ENCODE data around the gene ANKFY1. TPM values are rescaled to one million over a fixed set of nuclear protein-coding genes. Genes with fewer than 3 reads are reported as not detected.

ANKFY1 gene
- total and polyA plus RNA-seq, 9 of the 15 experiments (the other 6 are each of a cell fraction or from before 2014, with no cell fraction given), result 4.3 to 25.6 (median 12.2) TPM

DNA sequence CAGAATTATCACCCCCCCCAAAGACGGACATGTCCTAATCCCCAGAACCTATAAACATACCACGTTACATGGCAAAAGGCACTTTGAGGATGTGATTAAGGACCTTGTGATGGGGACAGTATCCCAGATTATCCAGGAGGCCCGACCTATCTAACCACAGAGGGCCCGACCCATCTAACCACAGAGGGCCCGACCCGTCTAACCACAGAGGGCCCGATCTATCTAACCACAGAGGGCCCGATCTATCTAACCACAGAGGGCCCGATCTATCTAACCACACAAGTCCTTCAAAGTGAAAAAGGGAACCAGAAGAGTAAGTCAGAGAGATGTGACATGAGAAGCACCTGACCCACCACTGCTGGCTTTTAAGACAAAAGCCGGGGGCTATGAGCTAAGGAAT, 56.8 kb downstream of the ANKFY1 start (continued):
- TF ChIP-seq, protein P1, sequence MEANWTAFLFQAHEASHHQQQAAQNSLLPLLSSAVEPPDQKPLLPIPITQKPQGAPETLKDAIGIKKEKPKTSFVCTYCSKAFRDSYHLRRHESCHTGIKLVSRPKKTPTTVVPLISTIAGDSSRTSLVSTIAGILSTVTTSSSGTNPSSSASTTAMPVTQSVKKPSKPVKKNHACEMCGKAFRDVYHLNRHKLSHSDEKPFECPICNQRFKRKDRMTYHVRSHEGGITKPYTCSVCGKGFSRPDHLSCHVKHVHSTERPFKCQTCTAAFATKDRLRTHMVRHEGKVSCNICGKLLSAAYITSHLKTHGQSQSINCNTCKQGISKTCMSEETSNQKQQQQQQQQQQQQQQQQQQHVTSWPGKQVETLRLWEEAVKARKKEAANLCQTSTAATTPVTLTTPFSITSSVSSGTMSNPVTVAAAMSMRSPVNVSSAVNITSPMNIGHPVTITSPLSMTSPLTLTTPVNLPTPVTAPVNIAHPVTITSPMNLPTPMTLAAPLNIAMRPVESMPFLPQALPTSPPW (CRISPR knock-in tag; IDR thresholded peaks at IDR 0.05), result peak; percentile 29; the same call in 1 of the 2 replicates
- TF ChIP-seq SOX6 (IDR thresholded peaks at IDR 0.05) (no peak), SLC30A9 (CRISPR knock-in tag; IDR thresholded peaks at IDR 0.05) (no peak), LEF1 (IDR thresholded peaks at IDR 0.05) (no peak), CBFB (CRISPR knock-in tag; IDR thresholded peaks at IDR 0.05) (peak; percentile 98), ZNF134 (CRISPR knock-in tag; conservative IDR thresholded peaks at IDR 0.05) (no peak), WHSC1 (IDR thresholded peaks at IDR 0.05; ENCODE audit: low read length) (no peak), HDAC6 (IDR thresholded peaks at IDR 0.05; ENCODE audit: low read depth, low read length) (no peak), PRMT5 (CRISPR knock-in tag; IDR thresholded peaks at IDR 0.05) (no peak), MAFG (tag; conservative IDR thresholded peaks at IDR 0.05) (no peak), BRF1 (IDR thresholded peaks at IDR 0.05; ENCODE audit: borderline replicate concordance, extremely low read depth, insufficient read length) (no peak), ZNF354B (CRISPR knock-in tag; IDR thresholded peaks at IDR 0.05) (no peak), TEAD4 (IDR thresholded peaks at IDR 0.05; ENCODE audit: low read length) (peak; percentile 52; the same call in 1 of the 2 replicates), TEAD4 (CRISPR knock-in tag; IDR thresholded peaks at IDR 0.05; ENCODE audit: borderline replicate concordance) (no peak), FOXP1 (CRISPR knock-in tag; IDR thresholded peaks at IDR 0.05) (no peak), ADNP (tag; IDR thresholded peaks at IDR 0.05) (no peak)
- TF ChIP-seq, protein P2, sequence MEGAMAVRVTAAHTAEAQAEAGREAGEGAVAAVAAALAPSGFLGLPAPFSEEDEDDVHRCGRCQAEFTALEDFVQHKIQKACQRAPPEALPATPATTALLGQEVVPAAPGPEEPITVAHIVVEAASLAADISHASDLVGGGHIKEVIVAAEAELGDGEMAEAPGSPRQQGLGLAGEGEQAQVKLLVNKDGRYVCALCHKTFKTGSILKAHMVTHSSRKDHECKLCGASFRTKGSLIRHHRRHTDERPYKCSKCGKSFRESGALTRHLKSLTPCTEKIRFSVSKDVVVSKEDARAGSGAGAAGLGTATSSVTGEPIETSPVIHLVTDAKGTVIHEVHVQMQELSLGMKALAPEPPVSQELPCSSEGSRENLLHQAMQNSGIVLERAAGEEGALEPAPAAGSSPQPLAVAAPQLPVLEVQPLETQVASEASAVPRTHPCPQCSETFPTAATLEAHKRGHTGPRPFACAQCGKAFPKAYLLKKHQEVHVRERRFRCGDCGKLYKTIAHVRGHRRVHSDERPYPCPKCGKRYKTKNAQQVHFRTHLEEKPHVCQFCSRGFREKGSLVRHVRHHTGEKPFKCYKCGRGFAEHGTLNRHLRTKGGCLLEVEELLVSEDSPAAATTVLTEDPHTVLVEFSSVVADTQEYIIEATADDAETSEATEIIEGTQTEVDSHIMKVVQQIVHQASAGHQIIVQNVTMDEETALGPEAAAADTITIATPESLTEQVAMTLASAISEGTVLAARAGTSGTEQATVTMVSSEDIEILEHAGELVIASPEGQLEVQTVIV (CRISPR knock-in tag; IDR thresholded peaks at IDR 0.05; ENCODE audit: borderline replicate concordance), result no peak
- TF ChIP-seq, protein P3, sequence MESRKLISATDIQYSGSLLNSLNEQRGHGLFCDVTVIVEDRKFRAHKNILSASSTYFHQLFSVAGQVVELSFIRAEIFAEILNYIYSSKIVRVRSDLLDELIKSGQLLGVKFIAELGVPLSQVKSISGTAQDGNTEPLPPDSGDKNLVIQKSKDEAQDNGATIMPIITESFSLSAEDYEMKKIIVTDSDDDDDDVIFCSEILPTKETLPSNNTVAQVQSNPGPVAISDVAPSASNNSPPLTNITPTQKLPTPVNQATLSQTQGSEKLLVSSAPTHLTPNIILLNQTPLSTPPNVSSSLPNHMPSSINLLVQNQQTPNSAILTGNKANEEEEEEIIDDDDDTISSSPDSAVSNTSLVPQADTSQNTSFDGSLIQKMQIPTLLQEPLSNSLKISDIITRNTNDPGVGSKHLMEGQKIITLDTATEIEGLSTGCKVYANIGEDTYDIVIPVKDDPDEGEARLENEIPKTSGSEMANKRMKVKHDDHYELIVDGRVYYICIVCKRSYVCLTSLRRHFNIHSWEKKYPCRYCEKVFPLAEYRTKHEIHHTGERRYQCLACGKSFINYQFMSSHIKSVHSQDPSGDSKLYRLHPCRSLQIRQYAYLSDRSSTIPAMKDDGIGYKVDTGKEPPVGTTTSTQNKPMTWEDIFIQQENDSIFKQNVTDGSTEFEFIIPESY (CRISPR knock-in tag; IDR thresholded peaks at IDR 0.05), result no peak
- TF ChIP-seq, protein P4, sequence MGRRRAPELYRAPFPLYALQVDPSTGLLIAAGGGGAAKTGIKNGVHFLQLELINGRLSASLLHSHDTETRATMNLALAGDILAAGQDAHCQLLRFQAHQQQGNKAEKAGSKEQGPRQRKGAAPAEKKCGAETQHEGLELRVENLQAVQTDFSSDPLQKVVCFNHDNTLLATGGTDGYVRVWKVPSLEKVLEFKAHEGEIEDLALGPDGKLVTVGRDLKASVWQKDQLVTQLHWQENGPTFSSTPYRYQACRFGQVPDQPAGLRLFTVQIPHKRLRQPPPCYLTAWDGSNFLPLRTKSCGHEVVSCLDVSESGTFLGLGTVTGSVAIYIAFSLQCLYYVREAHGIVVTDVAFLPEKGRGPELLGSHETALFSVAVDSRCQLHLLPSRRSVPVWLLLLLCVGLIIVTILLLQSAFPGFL (CRISPR knock-in tag; IDR thresholded peaks at IDR 0.05), result no peak
- TF ChIP-seq, protein P5, sequence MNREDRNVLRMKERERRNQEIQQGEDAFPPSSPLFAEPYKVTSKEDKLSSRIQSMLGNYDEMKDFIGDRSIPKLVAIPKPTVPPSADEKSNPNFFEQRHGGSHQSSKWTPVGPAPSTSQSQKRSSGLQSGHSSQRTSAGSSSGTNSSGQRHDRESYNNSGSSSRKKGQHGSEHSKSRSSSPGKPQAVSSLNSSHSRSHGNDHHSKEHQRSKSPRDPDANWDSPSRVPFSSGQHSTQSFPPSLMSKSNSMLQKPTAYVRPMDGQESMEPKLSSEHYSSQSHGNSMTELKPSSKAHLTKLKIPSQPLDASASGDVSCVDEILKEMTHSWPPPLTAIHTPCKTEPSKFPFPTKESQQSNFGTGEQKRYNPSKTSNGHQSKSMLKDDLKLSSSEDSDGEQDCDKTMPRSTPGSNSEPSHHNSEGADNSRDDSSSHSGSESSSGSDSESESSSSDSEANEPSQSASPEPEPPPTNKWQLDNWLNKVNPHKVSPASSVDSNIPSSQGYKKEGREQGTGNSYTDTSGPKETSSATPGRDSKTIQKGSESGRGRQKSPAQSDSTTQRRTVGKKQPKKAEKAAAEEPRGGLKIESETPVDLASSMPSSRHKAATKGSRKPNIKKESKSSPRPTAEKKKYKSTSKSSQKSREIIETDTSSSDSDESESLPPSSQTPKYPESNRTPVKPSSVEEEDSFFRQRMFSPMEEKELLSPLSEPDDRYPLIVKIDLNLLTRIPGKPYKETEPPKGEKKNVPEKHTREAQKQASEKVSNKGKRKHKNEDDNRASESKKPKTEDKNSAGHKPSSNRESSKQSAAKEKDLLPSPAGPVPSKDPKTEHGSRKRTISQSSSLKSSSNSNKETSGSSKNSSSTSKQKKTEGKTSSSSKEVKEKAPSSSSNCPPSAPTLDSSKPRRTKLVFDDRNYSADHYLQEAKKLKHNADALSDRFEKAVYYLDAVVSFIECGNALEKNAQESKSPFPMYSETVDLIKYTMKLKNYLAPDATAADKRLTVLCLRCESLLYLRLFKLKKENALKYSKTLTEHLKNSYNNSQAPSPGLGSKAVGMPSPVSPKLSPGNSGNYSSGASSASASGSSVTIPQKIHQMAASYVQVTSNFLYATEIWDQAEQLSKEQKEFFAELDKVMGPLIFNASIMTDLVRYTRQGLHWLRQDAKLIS (CRISPR knock-in tag; IDR thresholded peaks at IDR 0.05), result no peak

All from K562 (cell line).